Activated CD8-positive, alpha-beta memory T cell treated with anti-CD3 and anti-CD28 coated beads, Interleukin-2, amount 10 ng/mL, durations not matched to agents 7 days and 5 days (primary cell): ENCODE measurements around the gene RHEB. TPM values are rescaled to one million over a fixed set of nuclear protein-coding genes. Genes with fewer than 3 reads are reported as not detected.
A peak's percentile ranks its signal among the peaks of the same experiment; 100 is the strongest.

ENCODE experiments used
- ATAC-seq: fragments of 150-1000 bp; cut with Tn5 transposase; one replicate; pipeline ENCODE4 v1.10.0; 2021; ENCODE audit warnings: moderate library complexity
- CTCF ChIA-PET: fragments of 350-600 bp; sonication (Branson Sonifier 250); formaldehyde crosslinking; loops from one replicate; lab custom pipeline; 2021; ENCODE audit warnings: antibody characterized with exemption; lab: Charles Lee
- DNase-seq: peaks from one replicate; pipeline ENCODE4 v3.0.0-alpha.2; 2020
- H3K27ac Mint-ChIP-seq: one replicate; pipeline ENCODE4 v1.8.0; 2021; ENCODE audit warnings: mild to moderate bottlenecking, mixed read lengths
- H3K27me3 Mint-ChIP-seq: one replicate; pipeline ENCODE4 v1.8.0; 2021; ENCODE audit warnings: mixed read lengths
- H3K36me3 Mint-ChIP-seq: one replicate; pipeline ENCODE4 v1.8.0; 2021; ENCODE audit warnings: mild to moderate bottlenecking, mixed read lengths
- H3K4me1 Mint-ChIP-seq: one replicate; pipeline ENCODE4 v1.8.0; 2021; ENCODE audit warnings: mixed read lengths
- H3K4me3 Mint-ChIP-seq: one replicate; pipeline ENCODE4 v1.8.0; 2021; ENCODE audit warnings: mild to moderate bottlenecking, moderate library complexity, mixed read lengths
- H3K9me3 Mint-ChIP-seq: one replicate; pipeline ENCODE4 v1.8.0; 2022; ENCODE audit warnings: low read depth, mixed read lengths
- total RNA-seq, 2 experiments: library from RNA; stranded (reverse); gene quantifications; one replicate each; pipeline ENCODE4 v1.2.3, GENCODE V29; 2021

Gene RHEB
- total RNA-seq, 2 experiments from 2014 or later: 66.2 to 73.0 TPM

DNA sequence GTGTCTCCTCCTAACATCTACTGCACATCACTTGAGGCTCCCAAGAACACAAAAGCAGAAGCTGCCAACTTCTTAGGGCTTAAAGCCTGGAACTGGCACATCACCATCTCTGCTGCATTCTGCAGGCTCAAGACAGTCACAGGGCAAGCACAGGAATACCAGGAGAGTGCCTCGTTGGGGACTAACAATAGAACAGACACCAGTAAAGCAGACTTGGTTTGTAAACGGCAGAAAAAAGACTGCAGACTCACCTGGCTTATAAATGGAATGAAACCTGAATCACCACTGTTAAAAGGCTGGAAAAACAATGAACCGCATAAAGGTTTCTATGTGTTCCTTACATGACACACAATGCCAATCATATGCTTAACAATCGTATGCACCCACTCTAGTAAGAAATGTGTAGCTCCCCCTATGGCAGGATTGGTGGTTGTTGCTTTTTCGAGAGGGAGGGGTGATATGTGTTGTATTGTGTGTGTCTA lies 12.8 kb downstream of the RHEB start:
- Mint-ChIP-seq H3K9me3 (no peaks in the 10 kb centered on the region), H3K27me3 (no peaks in the 10 kb centered on the region), H3K27ac (no peak overlapping the region), H3K4me3 (no peak overlapping the region), H3K4me1 (peaks cover 32% of the 10 kb centered on the region), H3K36me3 (peaks cover 11% of the 10 kb centered on the region)
- CTCF ChIA-PET: no interaction called here
- ATAC-seq: no peak
- DNase-seq: no peak

- peaks cover 13% of the 10 kb centered on the region for H3K36me3 Mint-ChIP-seq
- ATAC-seq (no peak), DNase-seq (no peak)
- H3K27ac Mint-ChIP-seq: no peak overlapping the region
- H3K4me1 Mint-ChIP-seq: peaks cover 33% of the 10 kb centered on the region
- H3K27me3 Mint-ChIP-seq: no peaks in the 10 kb centered on the region
- CTCF ChIA-PET: interaction anchor here (0.6 to 1.4 kb wide), 3 partner anchors 49 to 191 kb away, joined by 3 read pairs; no protein-coding TSS in a partner anchor
- no peak overlapping the region for H3K4me3 Mint-ChIP-seq
- H3K9me3 Mint-ChIP-seq: no peaks in the 10 kb centered on the region
Measured at GRCh38 chr7:151505836-151506468, 13.7 kb downstream of the RHEB start.

DNA sequence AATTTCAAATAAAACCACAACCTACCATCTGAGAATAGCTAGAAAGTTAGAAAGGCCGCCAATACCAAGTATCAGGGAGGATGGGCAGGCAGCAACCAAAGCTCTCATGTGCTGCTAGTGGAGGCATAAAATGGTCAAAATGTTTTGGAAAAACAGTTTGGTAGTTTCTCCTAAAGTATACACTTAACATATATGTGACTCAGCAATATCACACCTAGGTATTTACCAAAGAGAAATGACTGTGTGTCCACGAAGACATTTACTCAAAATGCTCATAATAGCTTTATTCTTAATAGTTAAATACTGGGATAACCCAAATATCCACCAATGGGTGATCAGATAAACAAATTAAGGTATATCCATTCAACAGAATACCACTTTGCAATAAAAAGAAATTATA lies 14.3 kb downstream of the RHEB start:
- ATAC-seq (peak; percentile 23), DNase-seq (no peak)
- CTCF ChIA-PET: interaction anchor here (1.2 to 1.4 kb wide), 2 partner anchors 48 to 190 kb away, joined by 3 read pairs; no protein-coding TSS in a partner anchor
- H3K4me3 Mint-ChIP-seq: no peak overlapping the region
- peaks cover 14% of the 10 kb centered on the region for H3K36me3 Mint-ChIP-seq
- H3K27ac Mint-ChIP-seq: no peak overlapping the region
- peaks cover 34% of the 10 kb centered on the region for H3K4me1 Mint-ChIP-seq
- no peaks in the 10 kb centered on the region for H3K27me3 Mint-ChIP-seq
- H3K9me3 Mint-ChIP-seq: no peaks in the 10 kb centered on the region

- no peaks in the 10 kb centered on the region for H3K27me3 Mint-ChIP-seq
- no peaks in the 10 kb centered on the region for H3K9me3 Mint-ChIP-seq
- DNase-seq: no peak
- ATAC-seq: no peak
- H3K4me3 Mint-ChIP-seq: no peak overlapping the region
- peaks cover 30% of the 10 kb centered on the region for H3K4me1 Mint-ChIP-seq
- peaks cover 10% of the 10 kb centered on the region for H3K36me3 Mint-ChIP-seq
- no peak overlapping the region for H3K27ac Mint-ChIP-seq
- CTCF ChIA-PET: interaction anchor here (1.2 kb wide), 1 partner anchor 48 kb away, joined by 3 read pairs; no protein-coding TSS in a partner anchor
Measured at GRCh38 chr7:151504715-151505326, 14.9 kb downstream of the RHEB start.

DNA sequence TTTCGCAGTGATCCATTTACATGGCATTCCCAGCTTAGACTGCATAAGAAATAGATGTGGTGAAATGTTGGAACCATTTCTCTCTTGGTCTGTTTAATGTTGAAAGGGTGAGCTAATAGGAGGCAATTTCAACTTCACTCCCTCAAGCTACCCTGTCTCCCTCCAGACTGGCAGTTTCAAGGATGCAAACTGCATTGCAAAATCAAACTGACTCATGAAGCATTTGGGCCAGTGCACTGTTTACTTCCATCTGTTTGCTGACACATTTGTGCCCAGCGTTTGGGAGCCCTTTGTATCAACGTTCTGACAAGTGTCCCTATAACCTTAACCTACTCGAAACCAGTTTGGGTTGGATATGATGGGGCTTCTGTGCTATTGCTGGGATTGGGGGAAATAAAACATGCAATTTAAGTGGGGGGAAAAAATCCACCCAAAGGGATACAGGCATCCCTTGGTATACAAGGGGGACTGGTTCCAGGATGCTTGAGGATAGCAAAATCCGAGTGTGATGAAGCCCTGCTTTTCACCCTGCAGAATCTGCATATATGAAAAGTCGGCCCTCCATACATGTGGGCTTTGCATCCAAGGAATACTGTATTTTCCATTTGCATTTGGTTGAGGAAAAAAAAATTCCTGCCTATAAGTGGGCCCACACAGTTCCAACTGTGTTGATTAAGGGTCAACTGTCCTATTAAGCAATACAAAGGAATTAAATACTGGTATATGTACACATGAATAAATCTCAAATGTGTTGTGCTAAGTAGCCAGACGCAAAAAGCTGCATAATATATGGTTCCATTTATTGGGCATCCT lies 15.6 kb downstream of the RHEB start:
- Mint-ChIP-seq H3K4me3 (no peak overlapping the region), H3K27ac (no peak overlapping the region), H3K36me3 (peaks cover 10% of the 10 kb centered on the region), H3K9me3 (no peaks in the 10 kb centered on the region), H3K4me1 (peaks cover 28% of the 10 kb centered on the region), H3K27me3 (no peaks in the 10 kb centered on the region)
- no peak for DNase-seq
- CTCF ChIA-PET: no interaction called here
- no peak for ATAC-seq

DNA sequence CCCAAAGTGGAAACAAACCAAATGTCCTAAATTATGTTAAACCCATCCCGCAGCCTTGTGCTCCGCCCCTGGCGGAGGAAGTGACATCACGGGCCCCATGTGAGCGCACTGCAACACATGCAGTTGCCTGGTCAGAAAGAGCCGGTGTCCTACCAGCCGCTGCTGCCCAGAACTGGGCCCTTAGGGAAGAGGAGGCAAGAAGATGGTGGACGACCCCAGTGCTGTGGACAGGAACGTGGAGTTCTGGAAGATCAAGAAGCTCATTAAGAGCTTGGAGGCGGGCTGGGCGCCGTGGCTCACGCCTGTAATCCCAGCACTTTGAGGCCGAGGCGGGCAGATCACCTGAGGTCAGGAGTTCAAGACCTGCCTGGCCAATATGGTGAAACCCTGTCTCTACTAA lies 18.0 kb downstream of the RHEB start:
- ATAC-seq (no peak), DNase-seq (no peak)
- CTCF ChIA-PET: no interaction called here
- no peaks in the 10 kb centered on the region for H3K27me3 Mint-ChIP-seq
- H3K4me3 Mint-ChIP-seq: no peak overlapping the region
- H3K36me3 Mint-ChIP-seq: peaks cover 10% of the 10 kb centered on the region
- no peaks in the 10 kb centered on the region for H3K9me3 Mint-ChIP-seq
- peaks cover 34% of the 10 kb centered on the region for H3K4me1 Mint-ChIP-seq
- H3K27ac Mint-ChIP-seq: no peak overlapping the region

- peaks cover 34% of the 10 kb centered on the region for H3K4me1 Mint-ChIP-seq
- DNase-seq (no peak), ATAC-seq (no peak)
- CTCF ChIA-PET: interaction anchor here (0.9 to 2.1 kb wide), 3 partner anchors 10 to 44 kb away, joined by 3 to 5 read pairs (median 4); no protein-coding TSS in a partner anchor
- H3K27ac Mint-ChIP-seq: no peak overlapping the region
- no peak overlapping the region for H3K4me3 Mint-ChIP-seq
- H3K9me3 Mint-ChIP-seq: no peaks in the 10 kb centered on the region
- H3K36me3 Mint-ChIP-seq: peaks cover 9% of the 10 kb centered on the region
- H3K27me3 Mint-ChIP-seq: no peaks in the 10 kb centered on the region
Measured at GRCh38 chr7:151498495-151498894, 21.2 kb downstream of the RHEB start.

DNA sequence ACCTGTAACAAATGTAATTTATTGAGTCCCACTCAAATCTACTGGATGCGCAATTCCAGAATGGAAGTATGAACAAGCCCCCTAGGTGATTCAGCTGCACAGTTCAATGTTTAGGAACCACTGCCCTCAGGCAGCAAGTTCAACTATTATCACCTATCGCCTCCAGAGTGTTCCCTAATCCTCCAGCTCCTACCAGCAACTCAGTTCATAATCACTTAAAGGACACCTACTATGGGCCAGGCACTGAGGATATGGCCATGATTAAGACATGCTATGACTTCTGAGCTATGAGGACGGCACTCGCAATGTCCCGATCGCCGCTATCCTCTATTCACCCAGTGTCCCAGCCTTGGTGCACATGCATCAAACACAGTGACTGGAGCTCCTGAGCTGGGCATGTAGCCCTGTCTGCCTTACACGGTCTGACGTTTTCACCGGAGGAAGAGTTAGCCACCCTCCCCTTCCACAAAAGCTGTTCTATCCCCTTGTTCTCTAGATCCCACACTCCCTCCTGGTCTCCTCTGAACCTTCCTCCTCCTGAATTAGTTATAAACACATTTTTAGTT lies 22.3 kb downstream of the RHEB start:
- DNase-seq (no peak), ATAC-seq (no peak)
- CTCF ChIA-PET: interaction anchor here (0.8 to 2.1 kb wide), 3 partner anchors 11 to 285 kb away, joined by 3 to 5 read pairs (median 4); no protein-coding TSS in a partner anchor
- no peak overlapping the region for H3K27ac Mint-ChIP-seq
- H3K36me3 Mint-ChIP-seq: peaks cover 12% of the 10 kb centered on the region
- H3K9me3 Mint-ChIP-seq: no peaks in the 10 kb centered on the region
- H3K4me1 Mint-ChIP-seq: peaks cover 37% of the 10 kb centered on the region
- H3K27me3 Mint-ChIP-seq: no peaks in the 10 kb centered on the region
- H3K4me3 Mint-ChIP-seq: no peak overlapping the region

DNA sequence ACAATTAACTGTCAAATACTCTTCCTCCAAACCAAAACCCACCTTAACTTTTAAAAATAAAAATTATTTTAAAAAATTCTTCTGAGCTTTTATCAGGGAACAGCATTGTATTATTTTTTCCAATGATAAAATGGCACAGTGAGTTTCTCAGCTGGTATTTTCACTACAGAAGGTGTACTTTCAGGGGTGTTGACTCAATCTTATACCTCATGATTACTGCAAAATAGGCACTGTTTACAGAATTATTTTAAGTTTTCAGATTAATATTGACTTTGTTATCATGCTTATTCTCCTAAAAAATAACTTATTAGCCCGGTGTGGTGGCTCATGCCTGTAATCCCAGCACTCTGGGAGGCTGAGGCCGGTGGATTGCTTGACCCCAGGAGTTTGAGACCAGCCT lies 24.3 kb downstream of the RHEB start:
- CTCF ChIA-PET: no interaction called here
- Mint-ChIP-seq H3K9me3 (no peaks in the 10 kb centered on the region), H3K27ac (no peak overlapping the region), H3K4me1 (peaks cover 32% of the 10 kb centered on the region), H3K27me3 (no peaks in the 10 kb centered on the region), H3K36me3 (peaks cover 8% of the 10 kb centered on the region), H3K4me3 (no peak overlapping the region)
- ATAC-seq (no peak), DNase-seq (no peak)

- Mint-ChIP-seq H3K9me3 (no peaks in the 10 kb centered on the region), H3K27me3 (no peaks in the 10 kb centered on the region), H3K27ac (peak overlapping the region; percentile 57), H3K4me3 (no peak overlapping the region), H3K4me1 (peaks cover 30% of the 10 kb centered on the region), H3K36me3 (peaks cover 11% of the 10 kb centered on the region)
- DNase-seq (no peak), ATAC-seq (no peak)
- CTCF ChIA-PET: no interaction called here
Measured at GRCh38 chr7:151494298-151495284, 25.1 kb downstream of the RHEB start.

GRCh38 chr7:151493083-151493482 lies 26.6 kb downstream of the RHEB start:
- H3K4me1 Mint-ChIP-seq: peaks cover 28% of the 10 kb centered on the region
- H3K9me3 Mint-ChIP-seq: no peaks in the 10 kb centered on the region
- H3K36me3 Mint-ChIP-seq: peaks cover 18% of the 10 kb centered on the region
- no peak overlapping the region for H3K27ac Mint-ChIP-seq
- no peak for DNase-seq
- no peak overlapping the region for H3K4me3 Mint-ChIP-seq
- CTCF ChIA-PET: interaction anchor here (0.9 kb wide), 1 partner anchor 11 kb away, joined by 3 read pairs; no protein-coding TSS in a partner anchor
- H3K27me3 Mint-ChIP-seq: no peaks in the 10 kb centered on the region
- no peak for ATAC-seq

DNA sequence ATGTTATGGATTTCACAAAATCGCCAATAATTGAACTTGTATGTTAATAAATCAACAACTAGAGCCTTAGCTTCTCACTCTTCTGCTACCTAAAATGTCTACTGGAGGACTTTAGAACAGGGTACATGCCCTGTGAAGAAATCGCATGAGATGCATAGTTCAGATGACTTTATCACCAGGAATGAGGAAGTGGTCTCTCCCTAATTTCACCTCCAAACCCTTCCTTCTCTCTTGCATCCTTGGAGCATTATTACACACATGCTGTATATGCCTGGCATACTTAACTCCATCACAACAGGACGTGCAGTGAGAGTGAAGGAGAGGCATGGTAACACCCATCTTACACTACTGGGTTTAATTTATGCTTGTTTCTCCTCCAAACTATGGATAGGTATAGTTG lies 27.8 kb downstream of the RHEB start:
- CTCF ChIA-PET: no interaction called here
- no peak overlapping the region for H3K4me3 Mint-ChIP-seq
- no peak overlapping the region for H3K27ac Mint-ChIP-seq
- no peaks in the 10 kb centered on the region for H3K9me3 Mint-ChIP-seq
- H3K4me1 Mint-ChIP-seq: peaks cover 19% of the 10 kb centered on the region
- no peaks in the 10 kb centered on the region for H3K27me3 Mint-ChIP-seq
- DNase-seq (no peak), ATAC-seq (no peak)
- peaks cover 22% of the 10 kb centered on the region for H3K36me3 Mint-ChIP-seq
